PC-3 (cell line): ENCODE data around the gene CCDC180. TPM values are rescaled to one million over a fixed set of nuclear protein-coding genes. Genes with fewer than 3 reads are reported as not detected.

Experiments
- ATAC-seq: fragments of 200-7000 bp; cut with Tn5 transposase; 2 replicates; pipeline ENCODE4 v1.9.1; 2020; ENCODE audit warnings: mild to moderate bottlenecking, moderate library complexity
- BruUV-seq: library from RNA; stranded (reverse); fragments of 400-500 nt; replicated peaks from 2 replicates; lab custom pipeline; 2021; lab: Mats Ljungman, UMichigan
- CTCF ChIA-PET: fragments of 300-600 bp; sonication (Branson Sonifier 250); formaldehyde crosslinking; loops from one replicate; lab custom pipeline; 2022; ENCODE audit warnings: antibody characterized with exemption; lab: Charles Lee
- POLR2A ChIA-PET: fragments of 300-600 bp; sonication (Branson Sonifier 250); formaldehyde crosslinking; loops from one replicate; lab custom pipeline; 2022; ENCODE audit warnings: antibody characterized with exemption; ENCODE audit not compliant: unreplicated experiment; lab: Charles Lee
- DNase-seq: peaks from one replicate; pipeline ENCODE4 v3.0.0-alpha.2; 2015
- H2AFZ ChIP-seq: fragments of 300-600 bp; sonication (generic); 2 replicates; pipeline ENCODE4 v1.6.0; 2016; ENCODE audit warnings: antibody characterized with exemption, low read length
- H3F3A ChIP-seq: fragments of 300-600 bp; sonication (generic); one replicate; pipeline ENCODE4 v1.6.0; 2017; ENCODE audit warnings: antibody characterized with exemption, low read length, control low read depth, mild to moderate bottlenecking; ENCODE audit not compliant: unreplicated experiment
- H3K27ac ChIP-seq: fragments of 300-600 bp; sonication (generic); 2 replicates; pipeline ENCODE4 v1.5.1; 2016; ENCODE audit warnings: mild to moderate bottlenecking, low read length
- H3K27me3 ChIP-seq: fragments of 300-600 bp; sonication (generic); 2 replicates; pipeline ENCODE4 v1.6.1; 2016; ENCODE audit warnings: low read length, mixed read lengths
- H3K36me3 ChIP-seq: fragments of 300-600 bp; sonication (generic); 2 replicates; pipeline ENCODE4 v1.6.1; 2016; ENCODE audit warnings: low read depth, mixed run types, low read length, mixed read lengths
- H3K4me1 ChIP-seq: fragments of 300-600 bp; sonication (generic); 2 replicates; pipeline ENCODE4 v1.5.1; 2016; ENCODE audit warnings: low read length; ENCODE audit not compliant: insufficient read depth
- H3K4me2 ChIP-seq: fragments of 300-600 bp; sonication (generic); 2 replicates; pipeline ENCODE4 v1.6.0; 2016; ENCODE audit warnings: low read length
- H3K4me3 ChIP-seq: fragments of 300-600 bp; sonication (generic); 2 replicates; pipeline ENCODE4 v1.5.1; 2016; ENCODE audit warnings: mild to moderate bottlenecking, low read length, mixed read lengths
- H3K79me2 ChIP-seq: fragments of 300-600 bp; sonication (generic); 2 replicates; pipeline ENCODE4 v1.6.1; 2017; ENCODE audit warnings: low read length, mixed read lengths
- H3K9ac ChIP-seq: fragments of 300-600 bp; sonication (generic); 2 replicates; pipeline ENCODE4 v1.6.0; 2016; ENCODE audit warnings: mild to moderate bottlenecking, low read length
- H3K9me2 ChIP-seq: fragments of 300-600 bp; sonication (generic); replicated peaks from 2 replicates; pipeline ENCODE4 v1.6.1; 2016; ENCODE audit warnings: mixed run types, low read length, mixed read lengths
- H3K9me3 ChIP-seq: fragments of 300-600 bp; sonication (generic); 2 replicates; pipeline ENCODE4 v1.6.1; 2016; ENCODE audit warnings: low read length, mixed read lengths
- H4K20me1 ChIP-seq: fragments of 300-600 bp; sonication (generic); 2 replicates; pipeline ENCODE4 v1.6.1; 2016; ENCODE audit warnings: low read length, mixed read lengths
- CTCF ChIP-seq: fragments of 300-600 bp; sonication (generic); conservative IDR thresholded peaks from 2 replicates; pipeline ENCODE4 v1.5.1; 2017; ENCODE audit warnings: antibody characterized with exemption, low read depth, mild to moderate bottlenecking, low read length
- EZH2 ChIP-seq: fragments of 300-600 bp; sonication (generic); IDR thresholded peaks from one replicate; pipeline ENCODE4 v1.6.1; 2017; ENCODE audit warnings: antibody characterized with exemption, mild to moderate bottlenecking, low read length; ENCODE audit not compliant: unreplicated experiment
- EZH2phosphoT487 ChIP-seq: fragments of 300-600 bp; sonication (generic); IDR thresholded peaks from 2 replicates; pipeline ENCODE4 v1.6.1; 2018; ENCODE audit warnings: mild to moderate bottlenecking, antibody characterized with exemption, low read length, borderline replicate concordance
- intact Hi-C: fragments of 100-400 bp; cut with micrococcal nuclease; formaldehyde crosslinking; loops from 2 replicates; pipeline ENCODE4 v1.9.0; 2023
- total RNA-seq: library from RNA; depleted of rRNA; stranded (reverse); fragments of >200 nt; gene quantifications from 2 replicates; pipeline ENCODE4 v1.2.3, GENCODE V29; 2014

CCDC180 gene
- total RNA-seq, 1 experiment from 2014 or later: 0.55 TPM

GRCh38 chr9:97318433-97318832, 11.0 kb downstream of the CCDC180 start:
- no peak for DNase-seq
- ChIA-PET POLR2A (no interaction called here), CTCF (no interaction called here)
- no peaks in the 10 kb centered on the region for H3F3A ChIP-seq
- no peak overlapping the region for H3K27ac ChIP-seq
- no peak overlapping the region for H3K4me3 ChIP-seq
- H4K20me1 ChIP-seq: no peaks in the 10 kb centered on the region
- H2AFZ ChIP-seq: no peak overlapping the region
- H3K9me2 ChIP-seq: no peaks in the 10 kb centered on the region
- H3K4me1 ChIP-seq: no peaks in the 10 kb centered on the region
- H3K36me3 ChIP-seq: no peaks in the 10 kb centered on the region
- BruUV-seq: no TSS peak
- ATAC-seq: no peak
- no peaks in the 10 kb centered on the region for H3K27me3 ChIP-seq
- no peak overlapping the region for H3K9ac ChIP-seq
- no peaks in the 10 kb centered on the region for H3K79me2 ChIP-seq
- no peak for TF ChIP-seq EZH2
- TF ChIP-seq EZH2phosphoT487: no peak
- TF ChIP-seq CTCF: no peak
- intact Hi-C loops: no loop called here
- H3K4me2 ChIP-seq: no peak overlapping the region
- no peaks in the 10 kb centered on the region for H3K9me3 ChIP-seq

- Histone ChIP-seq H3F3A (no peaks in the 10 kb centered on the region), H3K9me3 (no peaks in the 10 kb centered on the region), H3K27ac (no peak overlapping the region), H3K9me2 (no peaks in the 10 kb centered on the region), H3K36me3 (no peaks in the 10 kb centered on the region), H3K27me3 (no peaks in the 10 kb centered on the region), H3K9ac (no peak overlapping the region), H2AFZ (no peak overlapping the region), H3K79me2 (no peaks in the 10 kb centered on the region), H3K4me3 (no peak overlapping the region), H3K4me1 (no peaks in the 10 kb centered on the region), H4K20me1 (no peaks in the 10 kb centered on the region), H3K4me2 (no peak overlapping the region)
- TF ChIP-seq CTCF (no peak), EZH2 (no peak), EZH2phosphoT487 (no peak)
- intact Hi-C loops: no loop called here
- no peak for DNase-seq
- POLR2A ChIA-PET: no interaction called here
- no TSS peak for BruUV-seq
- CTCF ChIA-PET: no interaction called here
- no peak for ATAC-seq
These were observed 11.9 kb downstream of the CCDC180 start for GRCh38 chr9:97319395-97319794.

GRCh38 chr9:97320080-97320642, 12.7 kb downstream of the CCDC180 start:
- Histone ChIP-seq H3K9ac (no peak overlapping the region), H3F3A (no peaks in the 10 kb centered on the region), H3K9me3 (no peaks in the 10 kb centered on the region), H3K36me3 (no peaks in the 10 kb centered on the region), H3K4me1 (no peaks in the 10 kb centered on the region), H3K4me2 (no peak overlapping the region), H2AFZ (no peak overlapping the region), H4K20me1 (no peaks in the 10 kb centered on the region), H3K9me2 (no peaks in the 10 kb centered on the region), H3K27ac (no peak overlapping the region), H3K4me3 (no peak overlapping the region), H3K27me3 (no peaks in the 10 kb centered on the region), H3K79me2 (no peaks in the 10 kb centered on the region)
- DNase-seq (no peak), ATAC-seq (no peak)
- CTCF ChIA-PET: no interaction called here
- TF ChIP-seq CTCF (no peak), EZH2phosphoT487 (no peak), EZH2 (no peak)
- intact Hi-C loops: no loop called here
- POLR2A ChIA-PET: no interaction called here
- no TSS peak for BruUV-seq
